Measurements from ENCODE around the gene ATP1B2.
A peak's percentile ranks its signal among the peaks of the same experiment; 100 is the strongest.

Gene ATP1B2

DNA sequence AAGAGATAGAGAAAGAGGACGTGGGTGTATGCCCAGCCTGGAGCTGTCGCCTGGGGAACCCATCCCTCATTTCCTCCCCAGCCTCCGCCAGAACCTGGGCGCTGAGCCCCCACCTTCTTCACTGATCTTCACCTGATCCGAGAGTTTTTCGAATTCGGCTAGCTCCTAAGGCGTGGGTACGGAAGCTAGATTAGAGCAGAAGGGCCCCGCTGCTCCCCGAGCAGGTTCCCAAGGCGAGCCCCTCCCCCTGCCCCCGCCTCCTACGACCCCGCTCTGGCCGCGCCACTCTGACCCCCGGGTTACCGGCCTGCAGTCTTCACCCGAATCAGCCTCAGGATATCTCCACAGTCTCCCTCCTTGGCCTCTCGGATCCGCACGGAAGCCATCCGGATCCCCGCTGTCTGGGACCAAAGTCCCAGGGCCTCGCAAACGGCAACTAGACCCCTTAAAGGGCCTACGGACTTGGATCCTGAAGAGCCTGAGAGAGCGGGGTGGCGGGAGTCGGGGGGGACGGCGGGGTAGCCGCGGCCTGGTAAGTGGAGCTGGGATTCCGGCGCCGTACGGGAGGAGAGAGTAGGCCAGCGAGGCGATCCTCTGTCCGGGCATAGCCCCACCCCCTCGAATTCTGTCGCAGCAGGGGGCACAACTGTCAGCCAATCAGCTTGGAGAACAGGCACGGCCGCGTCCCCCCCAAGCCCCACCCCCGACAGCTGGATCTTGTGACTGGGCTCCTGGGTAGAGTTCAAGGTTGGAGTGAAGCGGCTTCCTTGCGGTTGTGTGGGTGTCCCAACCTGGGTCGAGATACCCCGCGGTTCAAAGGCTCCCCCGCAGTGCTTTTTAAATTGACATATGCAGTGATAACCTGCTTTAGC is 23.2 kb upstream of the ATP1B2 start, which contains the start of gene SAT2:
TSS of gene SAT2 (minus strand) at position 572 of the 872 bp plus-strand sequence. CDS start at position 386, 186 bp downstream.
- Histone ChIP-seq H3K4me3 (ENCODE audit: severe bottlenecking) (peak within 1 kb of the TSS; percentile 80), H3K9me3 (ENCODE audit: severe bottlenecking) (no peaks in the 10 kb centered on the region), H3K27me3 (ENCODE audit: insufficient read depth, poor library complexity, severe bottlenecking) (no peaks in the 10 kb centered on the region), H3K4me1 (ENCODE audit: insufficient read depth, poor library complexity, severe bottlenecking) (no peaks in the 10 kb centered on the region), H3K36me3 (ENCODE audit: low read depth) (no peaks in the 10 kb centered on the region), H3K27ac (ENCODE audit: poor library complexity, severe bottlenecking) (no peak within 1 kb of the TSS)
- ATAC-seq (ENCODE audit: low read depth), result peak; percentile 91
- peak; percentile 87 for DNase-seq (ENCODE audit: low spot score)
- TF ChIP-seq, protein P1, sequence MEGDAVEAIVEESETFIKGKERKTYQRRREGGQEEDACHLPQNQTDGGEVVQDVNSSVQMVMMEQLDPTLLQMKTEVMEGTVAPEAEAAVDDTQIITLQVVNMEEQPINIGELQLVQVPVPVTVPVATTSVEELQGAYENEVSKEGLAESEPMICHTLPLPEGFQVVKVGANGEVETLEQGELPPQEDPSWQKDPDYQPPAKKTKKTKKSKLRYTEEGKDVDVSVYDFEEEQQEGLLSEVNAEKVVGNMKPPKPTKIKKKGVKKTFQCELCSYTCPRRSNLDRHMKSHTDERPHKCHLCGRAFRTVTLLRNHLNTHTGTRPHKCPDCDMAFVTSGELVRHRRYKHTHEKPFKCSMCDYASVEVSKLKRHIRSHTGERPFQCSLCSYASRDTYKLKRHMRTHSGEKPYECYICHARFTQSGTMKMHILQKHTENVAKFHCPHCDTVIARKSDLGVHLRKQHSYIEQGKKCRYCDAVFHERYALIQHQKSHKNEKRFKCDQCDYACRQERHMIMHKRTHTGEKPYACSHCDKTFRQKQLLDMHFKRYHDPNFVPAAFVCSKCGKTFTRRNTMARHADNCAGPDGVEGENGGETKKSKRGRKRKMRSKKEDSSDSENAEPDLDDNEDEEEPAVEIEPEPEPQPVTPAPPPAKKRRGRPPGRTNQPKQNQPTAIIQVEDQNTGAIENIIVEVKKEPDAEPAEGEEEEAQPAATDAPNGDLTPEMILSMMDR (IDR thresholded peaks at IDR 0.05; ENCODE audit: poor library complexity, severe bottlenecking), result no peak

DNA sequence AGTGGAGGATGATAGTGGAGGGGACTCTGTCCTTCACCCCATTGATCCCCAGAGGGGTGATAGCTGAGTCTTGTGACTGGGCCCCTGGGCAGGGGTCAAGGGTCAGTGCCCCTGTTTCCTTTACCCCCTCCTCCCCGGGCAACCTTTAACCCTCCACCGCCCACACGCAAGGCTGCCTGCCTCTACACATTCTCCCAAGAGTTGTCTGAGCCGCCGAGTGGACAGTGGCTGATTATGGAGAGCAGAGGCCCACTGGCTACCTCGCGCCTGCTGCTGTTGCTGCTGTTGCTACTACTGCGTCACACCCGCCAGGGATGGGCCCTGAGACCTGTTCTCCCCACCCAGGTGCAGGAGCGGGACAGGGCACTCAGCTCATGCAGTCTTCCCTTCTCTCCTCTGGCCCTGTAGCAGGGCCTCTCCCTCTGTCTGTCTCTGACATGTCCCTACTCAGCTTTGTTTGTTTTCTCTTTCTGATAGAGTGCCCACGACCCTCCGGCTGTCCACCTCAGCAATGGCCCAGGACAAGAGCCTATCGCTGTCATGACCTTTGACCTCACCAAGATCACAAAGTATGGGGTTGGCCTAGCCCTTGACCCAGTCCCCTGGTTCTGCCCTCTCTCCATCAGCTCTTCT is 20.7 kb upstream of the ATP1B2 start, which contains the start of gene SHBG:
TSS of gene SHBG (plus strand) at position 197 of the 633 bp plus-strand sequence. CDS start at position 235, 38 bp downstream.
- H3K27me3 ChIP-seq (ENCODE audit: insufficient read depth, poor library complexity, severe bottlenecking), result no peaks in the 10 kb centered on the region
- no peaks in the 10 kb centered on the region for H3K4me1 ChIP-seq (ENCODE audit: insufficient read depth, poor library complexity, severe bottlenecking)
- ATAC-seq (ENCODE audit: low read depth) (no peak), DNase-seq (ENCODE audit: low spot score) (no peak)
- TF ChIP-seq, protein P1 (IDR thresholded peaks at IDR 0.05; ENCODE audit: poor library complexity, severe bottlenecking), result no peak
- no peak within 1 kb of the TSS for H3K4me3 ChIP-seq (ENCODE audit: severe bottlenecking)
- no peaks in the 10 kb centered on the region for H3K9me3 ChIP-seq (ENCODE audit: severe bottlenecking)
- H3K36me3 ChIP-seq (ENCODE audit: low read depth), result no peaks in the 10 kb centered on the region
- no peak within 1 kb of the TSS for H3K27ac ChIP-seq (ENCODE audit: poor library complexity, severe bottlenecking)

DNA sequence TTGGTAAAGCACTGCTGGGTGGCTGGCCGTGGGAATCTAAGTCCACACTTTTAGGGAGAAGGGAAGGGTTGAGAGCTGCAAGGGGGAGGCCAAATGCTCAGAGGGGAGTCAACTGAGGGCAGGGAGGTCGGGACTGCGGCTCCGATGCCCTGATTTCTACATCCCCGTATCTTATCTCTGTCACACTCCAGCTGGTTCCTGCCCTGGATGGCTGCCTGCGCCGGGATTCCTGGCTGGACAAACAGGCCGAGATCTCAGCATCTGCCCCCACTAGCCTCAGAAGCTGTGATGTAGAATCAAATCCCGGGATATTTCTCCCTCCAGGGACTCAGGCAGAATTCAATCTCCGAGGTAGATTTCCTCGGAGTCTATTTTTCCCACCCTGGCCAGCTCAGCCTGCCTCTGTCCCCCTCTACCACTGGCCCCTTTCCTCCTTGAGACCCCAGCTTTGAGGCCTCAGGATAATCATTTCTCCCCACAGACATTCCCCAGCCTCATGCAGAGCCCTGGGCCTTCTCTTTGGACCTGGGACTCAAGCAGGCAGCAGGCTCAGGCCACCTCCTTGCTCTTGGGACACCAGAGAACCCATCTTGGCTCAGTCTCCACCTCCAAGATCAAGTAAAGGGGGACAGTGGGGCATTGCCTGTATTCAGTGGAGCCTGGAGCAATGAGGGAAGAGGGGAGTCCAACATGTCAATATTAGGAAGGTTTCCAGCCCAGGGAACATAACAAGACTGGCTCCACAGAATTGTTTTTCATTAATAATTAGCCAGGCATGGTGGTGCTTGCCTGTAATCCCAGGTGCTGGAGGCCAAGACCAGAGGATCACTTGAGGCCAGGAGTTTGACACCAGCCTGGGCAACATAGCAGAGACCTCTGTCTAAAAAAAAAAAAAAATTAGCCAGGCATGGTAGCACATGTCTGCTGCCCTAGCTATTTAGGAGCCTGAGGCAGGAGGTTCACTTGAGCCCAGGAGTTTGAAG is 19.0 kb upstream of the ATP1B2 start:
- DNase-seq (ENCODE audit: low spot score) (no peak), ATAC-seq (ENCODE audit: low read depth) (no peak)
- no peaks in the 10 kb centered on the region for H3K36me3 ChIP-seq (ENCODE audit: low read depth)
- TF ChIP-seq, protein P1 (IDR thresholded peaks at IDR 0.05; ENCODE audit: poor library complexity, severe bottlenecking), result no peak
- no peak overlapping the region for H3K27ac ChIP-seq (ENCODE audit: poor library complexity, severe bottlenecking)
- no peaks in the 10 kb centered on the region for H3K9me3 ChIP-seq (ENCODE audit: severe bottlenecking)
- H3K4me3 ChIP-seq (ENCODE audit: severe bottlenecking), result no peak overlapping the region
- no peaks in the 10 kb centered on the region for H3K27me3 ChIP-seq (ENCODE audit: insufficient read depth, poor library complexity, severe bottlenecking)
- no peaks in the 10 kb centered on the region for H3K4me1 ChIP-seq (ENCODE audit: insufficient read depth, poor library complexity, severe bottlenecking)

DNA sequence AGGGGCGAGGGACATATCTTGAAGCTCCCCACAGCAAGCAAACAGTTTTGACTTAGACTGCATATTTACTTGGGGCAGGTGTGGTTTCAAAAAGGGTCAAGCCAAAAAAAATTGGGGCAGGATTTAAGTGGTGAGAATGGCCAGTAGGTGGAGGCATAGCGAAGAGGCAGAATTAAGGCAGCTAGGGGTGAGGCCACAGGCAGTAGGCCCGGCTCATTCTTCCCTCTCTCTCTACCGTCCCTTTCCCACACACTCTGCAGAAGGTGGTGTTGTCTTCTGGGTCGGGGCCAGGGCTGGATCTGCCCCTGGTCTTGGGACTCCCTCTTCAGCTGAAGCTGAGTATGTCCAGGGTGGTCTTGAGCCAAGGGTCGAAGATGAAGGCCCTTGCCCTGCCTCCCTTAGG is 18.2 kb upstream of the ATP1B2 start:
- Histone ChIP-seq H3K36me3 (ENCODE audit: low read depth) (no peaks in the 10 kb centered on the region), H3K4me1 (ENCODE audit: insufficient read depth, poor library complexity, severe bottlenecking) (no peaks in the 10 kb centered on the region), H3K27ac (ENCODE audit: poor library complexity, severe bottlenecking) (no peak overlapping the region), H3K27me3 (ENCODE audit: insufficient read depth, poor library complexity, severe bottlenecking) (no peaks in the 10 kb centered on the region), H3K4me3 (ENCODE audit: severe bottlenecking) (no peak overlapping the region), H3K9me3 (ENCODE audit: severe bottlenecking) (no peaks in the 10 kb centered on the region)
- peak; percentile 32; the same call in 1 of the 3 replicates for ATAC-seq (ENCODE audit: low read depth)
- DNase-seq (ENCODE audit: low spot score), result no peak
- TF ChIP-seq, protein P1 (IDR thresholded peaks at IDR 0.05; ENCODE audit: poor library complexity, severe bottlenecking), result peak; percentile 54
